ENCODE results near the gene LTO1.

DNA sequence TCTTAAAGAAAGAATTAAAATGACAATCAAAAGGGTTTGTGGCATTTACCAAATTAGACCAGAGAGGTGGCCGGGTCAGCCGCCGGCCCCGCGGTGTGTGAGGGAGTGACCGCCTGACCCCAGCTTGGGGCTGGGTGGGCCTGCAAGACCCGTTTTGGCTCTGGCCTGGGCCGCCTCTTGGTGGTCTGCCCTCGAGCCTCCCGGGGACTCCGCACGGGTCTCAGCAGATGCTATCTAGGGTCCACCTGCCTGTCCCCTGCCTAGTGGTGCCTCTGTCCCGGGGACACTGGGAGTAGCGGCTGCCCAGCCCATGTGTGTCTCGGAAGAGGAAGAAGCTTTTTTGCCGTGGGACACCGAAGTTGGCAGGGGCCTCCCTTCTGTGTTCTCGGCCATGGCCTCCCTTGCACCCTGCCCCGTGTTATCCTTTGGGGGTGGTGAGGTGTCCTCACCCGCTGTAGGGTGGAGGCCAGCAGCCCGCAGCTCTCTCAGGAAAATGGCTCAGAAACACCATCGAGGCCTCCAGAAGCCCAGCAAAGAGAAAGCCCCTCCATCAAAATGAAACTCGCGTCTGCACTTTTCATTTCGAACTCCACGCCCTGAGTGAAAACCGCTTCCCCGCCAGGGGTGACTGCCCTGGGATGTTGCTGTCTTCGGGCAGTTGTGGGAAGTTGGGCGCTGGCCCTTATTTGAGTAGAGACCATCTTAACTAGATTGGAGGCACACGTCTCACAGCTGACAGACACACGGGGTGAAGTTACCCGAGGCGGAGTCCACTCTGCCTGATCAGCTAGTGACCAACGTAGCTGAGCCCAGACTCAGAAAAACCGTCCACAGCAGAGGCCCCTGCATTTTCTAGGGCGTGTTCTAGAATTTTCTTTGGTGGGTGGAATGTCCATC, 26.2 kb downstream of the LTO1 start:
- TF ChIP-seq CTCF (conservative IDR thresholded peaks at IDR 0.05; ENCODE audit: low read depth, low read length) (no peak), EZH2phosphoT487 (IDR thresholded peaks at IDR 0.05; ENCODE audit: borderline replicate concordance, low read length) (no peak)

All from PC-3 (cell line).